ENCODE measurements around the gene LACC1. TPM values are rescaled to one million over a fixed set of nuclear protein-coding genes. Genes with fewer than 3 reads are reported as not detected.

Gene LACC1
- 10 to 100 TPM in 3 of 10 donors, 1 to 10 TPM in 7; 2.9 to 16.5 (median 6.7) TPM for total RNA-seq
- polyA plus RNA-seq, result 1 to 10 TPM; 1.8 to 6.9 TPM
- long read RNA-seq, donor 1, full-length matches to known transcripts, result 14 of 21 reads
- long read RNA-seq, donor 1, partial matches to known transcripts, result 0 of 21 reads
- long read RNA-seq, donor 1, other reads (novel, unspliced or antisense), result 7 of 21 reads
- long read RNA-seq, donor 2, full-length matches to known transcripts, result 3 of 5 reads
- long read RNA-seq, donor 2, partial matches to known transcripts, result 0 of 5 reads
- long read RNA-seq, donor 2, other reads (novel, unspliced or antisense), result 2 of 5 reads
- long read RNA-seq, donor 3, full-length matches to known transcripts, result 14 of 23 reads
- long read RNA-seq, donor 3, partial matches to known transcripts, result 1 of 23 reads
- long read RNA-seq, donor 3, other reads (novel, unspliced or antisense), result 8 of 23 reads

GRCh38 chr13:43879755-43880181 is at the start of gene LACC1:
LACC1 (plus strand) TSS chr13:43879904; CDS start chr13:43880986, 1,082 bp downstream.
- WGBS, 2 donors, result 1% methylated on average over 41 to 44 of the region's 48 CpGs
- intact Hi-C loops (cut with DNase I), result loop anchor here in 5 of 10 donors (10.0 kb wide), 4 partner anchors 575 to 915 kb away; no protein-coding TSS in a partner anchor
- Histone ChIP-seq H3K36me3 (peaks cover 0 to 18% (median 0%) of the 10 kb centered on the region in 9 donors), H3K27ac (peak within 1 kb of the TSS; percentile 85 to 99 (median 95)), H3K9me3 (no peaks in the 10 kb centered on the region), H3K4me1 (peaks cover 0 to 45% (median 15%) of the 10 kb centered on the region in 9 donors), H3K4me3 (peak within 1 kb of the TSS; percentile 41 to 94 (median 87)), H3K27me3 (no peaks in the 10 kb centered on the region)
- ATAC-seq (peak; percentile 43 to 83 (median 77)), DNase-seq (peak in 1 of 2 donors; percentile 7)
- TF ChIP-seq, protein P1, sequence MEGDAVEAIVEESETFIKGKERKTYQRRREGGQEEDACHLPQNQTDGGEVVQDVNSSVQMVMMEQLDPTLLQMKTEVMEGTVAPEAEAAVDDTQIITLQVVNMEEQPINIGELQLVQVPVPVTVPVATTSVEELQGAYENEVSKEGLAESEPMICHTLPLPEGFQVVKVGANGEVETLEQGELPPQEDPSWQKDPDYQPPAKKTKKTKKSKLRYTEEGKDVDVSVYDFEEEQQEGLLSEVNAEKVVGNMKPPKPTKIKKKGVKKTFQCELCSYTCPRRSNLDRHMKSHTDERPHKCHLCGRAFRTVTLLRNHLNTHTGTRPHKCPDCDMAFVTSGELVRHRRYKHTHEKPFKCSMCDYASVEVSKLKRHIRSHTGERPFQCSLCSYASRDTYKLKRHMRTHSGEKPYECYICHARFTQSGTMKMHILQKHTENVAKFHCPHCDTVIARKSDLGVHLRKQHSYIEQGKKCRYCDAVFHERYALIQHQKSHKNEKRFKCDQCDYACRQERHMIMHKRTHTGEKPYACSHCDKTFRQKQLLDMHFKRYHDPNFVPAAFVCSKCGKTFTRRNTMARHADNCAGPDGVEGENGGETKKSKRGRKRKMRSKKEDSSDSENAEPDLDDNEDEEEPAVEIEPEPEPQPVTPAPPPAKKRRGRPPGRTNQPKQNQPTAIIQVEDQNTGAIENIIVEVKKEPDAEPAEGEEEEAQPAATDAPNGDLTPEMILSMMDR (IDR thresholded peaks at IDR 0.05), result no peak

GRCh38 chr13:43830497-43830881 is 49.2 kb upstream of the LACC1 start:
- H3K4me3 ChIP-seq, result no peak overlapping the region
- ATAC-seq, result no peak
- no peak for DNase-seq
- WGBS, 2 donors, result 68 to 77% methylated on average over 5 of the region's 5 CpGs
- H3K4me1 ChIP-seq, result peaks cover 0 to 11% (median 0%) of the 10 kb centered on the region in 9 donors
- H3K9me3 ChIP-seq, result no peaks in the 10 kb centered on the region
- no peaks in the 10 kb centered on the region for H3K36me3 ChIP-seq
- no peak overlapping the region for H3K27ac ChIP-seq
- intact Hi-C loops (cut with DNase I), result no loop called here
- H3K27me3 ChIP-seq, result no peaks in the 10 kb centered on the region
- TF ChIP-seq, protein P1 (IDR thresholded peaks at IDR 0.05), result no peak

- peaks cover 0 to 11% (median 0%) of the 10 kb centered on the region in 9 donors for H3K4me1 ChIP-seq
- TF ChIP-seq, protein P1 (IDR thresholded peaks at IDR 0.05), result no peak
- ATAC-seq, result no peak
- no peak for DNase-seq
- 66 to 81% methylated on average over 2 of the region's 2 CpGs for WGBS, 2 donors
- no peaks in the 10 kb centered on the region for H3K36me3 ChIP-seq
- H3K27me3 ChIP-seq, result no peaks in the 10 kb centered on the region
- intact Hi-C loops (cut with DNase I), result no loop called here
- peak overlapping the region in 1 of 10 donors; percentile 29 for H3K27ac ChIP-seq
- H3K9me3 ChIP-seq, result no peaks in the 10 kb centered on the region
- H3K4me3 ChIP-seq, result no peak overlapping the region
Measured at GRCh38 chr13:43831088-43831487, 48.6 kb upstream of the LACC1 start.

DNA sequence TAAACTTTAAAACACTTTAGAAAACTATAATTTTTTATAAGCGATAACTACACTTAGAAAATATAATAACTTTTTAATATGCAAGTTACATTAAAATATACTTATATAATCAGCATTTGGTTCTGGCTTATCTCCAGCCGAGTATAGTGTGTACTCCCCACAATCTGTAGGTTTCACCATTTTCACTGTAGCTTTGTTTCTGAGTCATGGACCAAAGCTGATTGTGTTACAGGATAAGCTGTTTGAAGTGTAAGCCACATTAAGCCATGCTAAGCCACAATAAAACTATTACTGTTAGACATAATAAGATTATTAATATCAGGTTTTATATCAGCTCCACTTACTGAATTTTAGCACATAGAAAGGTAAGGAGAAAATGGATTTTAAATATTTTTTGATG is 44.0 kb upstream of the LACC1 start:
- TF ChIP-seq, protein P1 (IDR thresholded peaks at IDR 0.05), result no peak
- 66 to 88% methylated on average over 2 of the region's 2 CpGs for WGBS, 2 donors
- Histone ChIP-seq H3K36me3 (no peaks in the 10 kb centered on the region), H3K27ac (no peak overlapping the region), H3K4me1 (peaks cover 0 to 11% (median 0%) of the 10 kb centered on the region in 9 donors), H3K27me3 (no peaks in the 10 kb centered on the region), H3K9me3 (peaks cover 0 to under 1% (median 0%) of the 10 kb centered on the region in 11 donors), H3K4me3 (no peak overlapping the region)
- DNase-seq (no peak), ATAC-seq (no peak)
- intact Hi-C loops (cut with DNase I), result no loop called here
